Liver (tissue), 9 donors: ENCODE measurements around the gene MTARC2. TPM values are rescaled to one million over a fixed set of nuclear protein-coding genes. Genes with fewer than 3 reads are reported as not detected.

Source experiments
- DNase-seq: peaks from one replicate; pipeline ENCODE4 v3.0.0-alpha.2; 2017; ENCODE audit warnings: low spot score
- H3K27ac ChIP-seq, 2 donors: one replicate each; pipeline ENCODE4 v1.7.0; 2013; ENCODE audit warnings: inconsistent platforms in 2 of 2, low read length in 2 of 2, control low read depth in 1 of 2, low read depth in 1 of 2, mild to moderate bottlenecking in 1 of 2
- H3K27me3 ChIP-seq, 4 donors: one replicate each; pipeline versions ENCODE4 v1.6.1 to v1.7.0; 2013; ENCODE audit warnings: low read length in 3 of 4, inconsistent platforms in 1 of 4, mild to moderate bottlenecking in 1 of 4, moderate library complexity in 1 of 4; ENCODE audit not compliant: control insufficient read depth in 4 of 4, insufficient read depth in 4 of 4
- H3K36me3 ChIP-seq, 4 donors: one replicate each; pipeline versions ENCODE4 v1.6.1 to v1.7.0; 2013; ENCODE audit warnings: low read length in 3 of 4, mild to moderate bottlenecking in 3 of 4, low read depth in 1 of 4, moderate library complexity in 1 of 4; ENCODE audit not compliant: control insufficient read depth in 4 of 4, insufficient read depth in 3 of 4
- H3K4me1 ChIP-seq, 4 donors: one replicate each; pipeline versions ENCODE4 v1.6.1 to v1.7.0; 2013; ENCODE audit warnings: low read length in 3 of 4, mild to moderate bottlenecking in 3 of 4, moderate library complexity in 1 of 4; ENCODE audit not compliant: control insufficient read depth in 4 of 4, insufficient read depth in 4 of 4
- H3K4me3 ChIP-seq, 3 donors: one replicate each; pipeline versions ENCODE4 v1.6.1 to v1.7.0; 2013; ENCODE audit warnings: low read length in 3 of 3, control low read depth in 1 of 3, low read depth in 1 of 3, mild to moderate bottlenecking in 1 of 3
- H3K9ac ChIP-seq, 2 donors: one replicate each; pipeline ENCODE4 v1.7.0; 2013; ENCODE audit warnings: low read length in 2 of 2, mild to moderate bottlenecking in 2 of 2, moderate library complexity in 2 of 2, control low read depth in 1 of 2, low read depth in 1 of 2
- H3K9me3 ChIP-seq, 4 donors: one replicate each; pipeline versions ENCODE4 v1.6.1 to v1.7.0; 2013; ENCODE audit warnings: low read length in 3 of 4; ENCODE audit not compliant: control insufficient read depth in 4 of 4
- EGR1 ChIP-seq, 2 donors: IDR thresholded peaks; 2 replicates each; pipeline ENCODE4 v1.6.1; 2016 to 2018; ENCODE audit warnings: antibody characterized with exemption in 2 of 2, low read depth in 2 of 2
- FOXA1 ChIP-seq: IDR thresholded peaks from 2 replicates; pipeline ENCODE4 v1.6.1; 2016; ENCODE audit warnings: antibody characterized with exemption
- FOXA2 ChIP-seq: IDR thresholded peaks from 2 replicates; pipeline ENCODE4 v1.6.1; 2016; ENCODE audit warnings: antibody characterized with exemption
- GABPA ChIP-seq, 2 donors: IDR thresholded peaks in 1 of 2; conservative IDR thresholded peaks in 1 of 2; 2 replicates each; pipeline ENCODE4 v1.6.1; 2016; ENCODE audit warnings: antibody characterized with exemption in 2 of 2, mild to moderate bottlenecking in 1 of 2, moderate library complexity in 1 of 2
- HNF4A ChIP-seq, 2 donors: conservative IDR thresholded peaks; 2 replicates each; pipeline ENCODE4 v1.6.1; 2016; ENCODE audit warnings: antibody characterized with exemption in 2 of 2, mild to moderate bottlenecking in 2 of 2
- HNF4G ChIP-seq: IDR thresholded peaks from 2 replicates; pipeline ENCODE4 v1.6.1; 2016; ENCODE audit warnings: antibody characterized with exemption
- JUND ChIP-seq, 2 donors: IDR thresholded peaks; 2 replicates each; pipeline ENCODE4 v1.6.1; 2016; ENCODE audit warnings: antibody characterized with exemption in 2 of 2
- NR2F2 ChIP-seq: IDR thresholded peaks from 2 replicates; pipeline ENCODE4 v1.6.1; 2016; ENCODE audit warnings: antibody characterized with exemption
- RAD21 ChIP-seq, 2 donors: IDR thresholded peaks; 2 replicates each; pipeline ENCODE4 v1.6.1; 2016; ENCODE audit warnings: antibody characterized with exemption in 2 of 2, mild to moderate bottlenecking in 2 of 2
- RXRA ChIP-seq, 2 donors: IDR thresholded peaks; 2 replicates each; pipeline ENCODE4 v1.6.1; 2017 to 2018; ENCODE audit warnings: antibody characterized with exemption in 2 of 2, mild to moderate bottlenecking in 1 of 2
- SP1 ChIP-seq: IDR thresholded peaks from 2 replicates; pipeline ENCODE4 v1.6.1; 2018; ENCODE audit warnings: antibody characterized with exemption, mild to moderate bottlenecking
- TAF1 ChIP-seq: conservative IDR thresholded peaks from 2 replicates; pipeline ENCODE4 v1.6.1; 2016; ENCODE audit warnings: antibody characterized with exemption, mild to moderate bottlenecking
- YY1 ChIP-seq: IDR thresholded peaks from 2 replicates; pipeline ENCODE4 v1.6.1; 2016; ENCODE audit warnings: antibody characterized with exemption, mild to moderate bottlenecking
- WGBS: extraction: QIAGEN DNeasy Blood & Tissue Kit; methylation state at CpG from one replicate; pipeline ENCODE4 v1.1.7; 2013; 5-methylcytosine and 5-hydroxymethylcytosine counted together
- polyA plus RNA-seq, 2 donors: library from polyadenylated mRNA; stranded (reverse) in 1 of 2; unstranded in 1 of 2; fragments of 200-250 nt in 1 of 2; fragments of >200 nt in 1 of 2; fragmentation: Nextera tagmentation in 1 of 2; extraction: Ambion mirVana in 1 of 2; gene quantifications; one replicate each; pipeline versions ENCODE4 v1.2.1 to v1.2.3, GENCODE V29; 2013 to 2015
- total RNA-seq, 2 donors: library from RNA; depleted of rRNA; stranded (reverse); fragments of >200 nt; gene quantifications; one replicate each; pipeline ENCODE4 v1.2.3, GENCODE V29; 2014
- TF ChIP-seq, protein P1 (sequence below): IDR thresholded peaks from 2 replicates; pipeline ENCODE4 v1.6.1; 2016; ENCODE audit warnings: antibody characterized with exemption
- TF ChIP-seq, protein P2 (sequence below): IDR thresholded peaks from 2 replicates; pipeline ENCODE4 v1.6.1; 2016; ENCODE audit warnings: antibody characterized with exemption
- TF ChIP-seq, protein P3 (sequence below): IDR thresholded peaks from 2 replicates; pipeline ENCODE4 v1.6.1; 2016; ENCODE audit warnings: antibody characterized with exemption
- TF ChIP-seq, protein P4 (sequence below): fragments of 150-350 bp; IDR thresholded peaks from 2 replicates; pipeline ENCODE4 v1.5.1; 2017; ENCODE audit warnings: improper control_type of control experiment, low read depth, low read length; ENCODE audit not compliant: missing input control
- donor health status: healthy.
- donor health status: healthy.
- donor health status: healthy.
- donor health status: healthy.
- donor health status: healthy.

The MTARC2 gene
- total and polyA plus RNA-seq, 4 donors = 24.9 to 96.1 (median 71.4) TPM

DNA sequence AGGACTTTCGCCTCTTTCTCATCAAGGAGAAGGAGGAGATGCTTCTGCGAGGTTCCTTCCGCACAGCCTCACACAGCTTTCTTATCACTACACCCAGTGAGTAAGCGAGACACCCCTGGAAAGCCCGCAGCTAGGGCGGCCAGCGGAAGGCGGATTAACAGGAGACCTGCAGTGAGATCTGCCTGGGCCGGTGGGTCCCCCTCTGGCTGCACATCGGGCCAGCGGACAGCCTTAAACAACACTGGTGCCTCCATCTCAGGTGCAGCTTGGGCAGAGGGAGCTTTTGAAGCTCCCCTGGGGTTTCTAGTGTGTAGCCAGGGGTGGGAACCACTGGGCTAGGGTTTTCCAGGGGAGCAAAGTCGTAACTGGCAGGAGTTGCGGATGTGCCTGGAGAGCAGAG, 21.1 kb downstream of the MTARC2 start:
- H3K4me3 ChIP-seq = no peak overlapping the region
- WGBS = 96% methylated on average over 13 of the region's 13 CpGs
- no peaks in the 10 kb centered on the region for H3K27me3 ChIP-seq
- no peaks in the 10 kb centered on the region for H3K9me3 ChIP-seq
- peak; percentile 19 for DNase-seq
- H3K4me1 ChIP-seq = peaks cover 4 to 49% (median 35%) of the 10 kb centered on the region in 4 donors
- peak overlapping the region in 1 of 2 donors; percentile 32 for H3K9ac ChIP-seq
- H3K36me3 ChIP-seq = peaks cover 6 to 38% (median 24%) of the 10 kb centered on the region in 4 donors
- TF ChIP-seq, protein P1, sequence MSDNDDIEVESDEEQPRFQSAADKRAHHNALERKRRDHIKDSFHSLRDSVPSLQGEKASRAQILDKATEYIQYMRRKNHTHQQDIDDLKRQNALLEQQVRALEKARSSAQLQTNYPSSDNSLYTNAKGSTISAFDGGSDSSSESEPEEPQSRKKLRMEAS = no peak
- TF ChIP-seq TAF1 (no peak), RAD21 (IDR thresholded peaks at IDR 0.05) (no peak)
- peak overlapping the region; percentile 45 to 85 for H3K27ac ChIP-seq

DNA sequence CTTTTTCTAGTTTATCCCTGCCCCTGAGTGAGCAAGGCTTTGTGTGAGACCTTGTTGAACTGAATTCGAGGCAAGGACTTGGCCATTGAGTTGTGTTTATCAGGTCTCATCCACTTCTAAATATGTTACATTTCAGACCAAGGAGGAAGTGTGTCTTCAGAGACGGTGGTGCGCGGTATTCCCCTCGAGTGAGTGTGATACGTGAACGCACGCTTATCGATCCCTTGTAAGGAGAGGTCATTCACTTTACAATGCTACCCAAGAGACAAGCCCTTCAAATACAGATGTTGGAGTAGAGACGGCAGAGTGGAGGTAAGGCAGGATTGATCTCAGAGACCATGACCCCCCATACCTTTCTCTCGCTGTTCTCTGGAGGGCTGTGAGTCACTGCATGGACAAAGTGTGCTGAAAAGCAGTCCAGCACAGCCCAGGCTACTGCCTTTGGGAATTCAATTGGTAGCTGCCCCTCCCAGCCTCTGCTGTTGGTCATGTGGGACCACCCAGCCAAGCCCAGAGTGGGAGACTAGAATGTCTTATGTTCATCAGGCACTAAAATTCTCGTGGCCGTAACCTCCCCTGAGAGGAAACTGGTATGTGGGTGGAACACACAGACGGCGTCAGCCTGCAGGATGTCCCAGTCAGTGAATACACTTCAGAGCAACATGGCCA, 22.3 kb downstream of the MTARC2 start:
- H3K27me3 ChIP-seq = no peaks in the 10 kb centered on the region
- H3K9me3 ChIP-seq = no peaks in the 10 kb centered on the region
- H3K4me1 ChIP-seq = peaks cover 2 to 42% (median 32%) of the 10 kb centered on the region in 4 donors
- H3K9ac ChIP-seq = no peak overlapping the region
- peak overlapping the region in 1 of 2 donors; percentile 23 for H3K27ac ChIP-seq
- 91% methylated on average over 15 of the region's 15 CpGs for WGBS
- H3K36me3 ChIP-seq = peaks cover 6 to 33% (median 29%) of the 10 kb centered on the region in 4 donors
- TF ChIP-seq NR2F2 (no peak), FOXA2 (no peak), RAD21 (IDR thresholded peaks at IDR 0.05) (no peak), GABPA (IDR thresholded peaks at IDR 0.05 in 1 of 2, conservative IDR thresholded peaks at IDR 0.05 in 1 of 2) (no peak), TAF1 (no peak)
- TF ChIP-seq, protein P1 = no peak
- TF ChIP-seq, protein P2, sequence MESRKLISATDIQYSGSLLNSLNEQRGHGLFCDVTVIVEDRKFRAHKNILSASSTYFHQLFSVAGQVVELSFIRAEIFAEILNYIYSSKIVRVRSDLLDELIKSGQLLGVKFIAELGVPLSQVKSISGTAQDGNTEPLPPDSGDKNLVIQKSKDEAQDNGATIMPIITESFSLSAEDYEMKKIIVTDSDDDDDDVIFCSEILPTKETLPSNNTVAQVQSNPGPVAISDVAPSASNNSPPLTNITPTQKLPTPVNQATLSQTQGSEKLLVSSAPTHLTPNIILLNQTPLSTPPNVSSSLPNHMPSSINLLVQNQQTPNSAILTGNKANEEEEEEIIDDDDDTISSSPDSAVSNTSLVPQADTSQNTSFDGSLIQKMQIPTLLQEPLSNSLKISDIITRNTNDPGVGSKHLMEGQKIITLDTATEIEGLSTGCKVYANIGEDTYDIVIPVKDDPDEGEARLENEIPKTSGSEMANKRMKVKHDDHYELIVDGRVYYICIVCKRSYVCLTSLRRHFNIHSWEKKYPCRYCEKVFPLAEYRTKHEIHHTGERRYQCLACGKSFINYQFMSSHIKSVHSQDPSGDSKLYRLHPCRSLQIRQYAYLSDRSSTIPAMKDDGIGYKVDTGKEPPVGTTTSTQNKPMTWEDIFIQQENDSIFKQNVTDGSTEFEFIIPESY = no peak
- DNase-seq = peak; percentile 14
- H3K4me3 ChIP-seq = no peak overlapping the region

DNA sequence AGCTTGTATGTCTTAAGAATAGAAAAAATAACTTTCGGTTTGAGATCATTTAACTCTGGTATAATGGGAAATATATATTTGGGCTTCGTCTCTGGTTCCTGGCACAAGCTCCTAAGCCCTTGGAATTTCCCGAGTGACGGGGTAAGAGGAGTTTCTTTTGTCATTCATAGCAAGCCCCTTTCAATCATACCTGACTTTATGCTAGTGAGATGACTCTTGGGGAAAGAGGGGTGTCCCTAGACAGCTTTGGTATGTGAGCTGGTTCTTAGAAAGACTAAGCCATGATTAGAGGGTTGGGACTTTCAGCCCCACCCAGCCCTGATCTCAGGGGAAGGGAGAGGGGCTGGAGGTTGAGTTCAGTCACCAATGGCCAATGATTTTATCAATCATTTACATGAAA, 24.7 kb downstream of the MTARC2 start:
- Histone ChIP-seq H3K27ac (no peak overlapping the region), H3K27me3 (no peaks in the 10 kb centered on the region), H3K4me3 (no peak overlapping the region), H3K4me1 (peaks cover 0 to 28% (median 20%) of the 10 kb centered on the region in 4 donors), H3K9ac (no peak overlapping the region), H3K36me3 (peaks cover 6 to 37% (median 31%) of the 10 kb centered on the region in 4 donors), H3K9me3 (no peaks in the 10 kb centered on the region)
- DNase-seq = peak; percentile 21
- WGBS = 86% methylated on average over 4 of the region's 4 CpGs
- TF ChIP-seq HNF4G (no peak), JUND (IDR thresholded peaks at IDR 0.05) (no peak), HNF4A (conservative IDR thresholded peaks at IDR 0.05) (no peak), EGR1 (IDR thresholded peaks at IDR 0.05; ENCODE audit: low read depth in 2 of 2) (no peak), NR2F2 (no peak), GABPA (IDR thresholded peaks at IDR 0.05 in 1 of 2, conservative IDR thresholded peaks at IDR 0.05 in 1 of 2) (no peak), RAD21 (IDR thresholded peaks at IDR 0.05) (no peak), TAF1 (no peak), SP1 (no peak), RXRA (IDR thresholded peaks at IDR 0.05) (no peak), FOXA1 (no peak), YY1 (no peak)
- TF ChIP-seq, protein P3, sequence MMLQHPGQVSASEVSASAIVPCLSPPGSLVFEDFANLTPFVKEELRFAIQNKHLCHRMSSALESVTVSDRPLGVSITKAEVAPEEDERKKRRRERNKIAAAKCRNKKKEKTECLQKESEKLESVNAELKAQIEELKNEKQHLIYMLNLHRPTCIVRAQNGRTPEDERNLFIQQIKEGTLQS = no peak
- TF ChIP-seq, protein P4, sequence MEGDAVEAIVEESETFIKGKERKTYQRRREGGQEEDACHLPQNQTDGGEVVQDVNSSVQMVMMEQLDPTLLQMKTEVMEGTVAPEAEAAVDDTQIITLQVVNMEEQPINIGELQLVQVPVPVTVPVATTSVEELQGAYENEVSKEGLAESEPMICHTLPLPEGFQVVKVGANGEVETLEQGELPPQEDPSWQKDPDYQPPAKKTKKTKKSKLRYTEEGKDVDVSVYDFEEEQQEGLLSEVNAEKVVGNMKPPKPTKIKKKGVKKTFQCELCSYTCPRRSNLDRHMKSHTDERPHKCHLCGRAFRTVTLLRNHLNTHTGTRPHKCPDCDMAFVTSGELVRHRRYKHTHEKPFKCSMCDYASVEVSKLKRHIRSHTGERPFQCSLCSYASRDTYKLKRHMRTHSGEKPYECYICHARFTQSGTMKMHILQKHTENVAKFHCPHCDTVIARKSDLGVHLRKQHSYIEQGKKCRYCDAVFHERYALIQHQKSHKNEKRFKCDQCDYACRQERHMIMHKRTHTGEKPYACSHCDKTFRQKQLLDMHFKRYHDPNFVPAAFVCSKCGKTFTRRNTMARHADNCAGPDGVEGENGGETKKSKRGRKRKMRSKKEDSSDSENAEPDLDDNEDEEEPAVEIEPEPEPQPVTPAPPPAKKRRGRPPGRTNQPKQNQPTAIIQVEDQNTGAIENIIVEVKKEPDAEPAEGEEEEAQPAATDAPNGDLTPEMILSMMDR = no peak
- TF ChIP-seq, protein P1 = no peak
- TF ChIP-seq, protein P2 = no peak
